ENCODE data around the gene AGL.

The AGL gene

DNA sequence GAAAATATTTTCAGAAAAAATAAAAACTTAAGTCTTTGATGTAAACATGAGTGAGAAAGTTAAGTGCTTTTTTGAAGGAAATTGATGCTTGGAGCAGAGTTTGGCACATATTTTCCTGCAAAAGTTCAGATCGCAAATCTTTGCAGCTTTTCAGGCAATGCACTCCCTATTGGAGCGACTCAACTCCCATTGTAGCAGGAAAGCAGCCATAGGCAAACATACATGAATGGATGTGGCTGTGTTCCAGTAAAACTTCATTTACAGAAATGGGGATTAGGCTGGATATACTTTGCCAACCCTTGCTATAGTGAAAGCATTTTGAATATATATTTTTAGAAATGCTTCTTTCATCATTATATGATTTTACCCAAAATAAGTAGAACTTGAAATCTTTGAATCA, 8.1 kb downstream of the AGL start:
- H3K36me3 ChIP-seq (replicated peaks): no peaks in the 10 kb centered on the region
- no peaks in the 10 kb centered on the region for H3K27me3 ChIP-seq (replicated peaks)
- no peak overlapping the region for H3K4me3 ChIP-seq (ENCODE audit: low read depth, low read length)
- no peak overlapping the region for H3K27ac ChIP-seq
- DNase-seq: no peak
- in situ Hi-C loops (cut with HindIII; ENCODE audit: low pct_ligation_motif_present, low sequenced_read_pairs): no loop called here
- TF ChIP-seq, protein P1, sequence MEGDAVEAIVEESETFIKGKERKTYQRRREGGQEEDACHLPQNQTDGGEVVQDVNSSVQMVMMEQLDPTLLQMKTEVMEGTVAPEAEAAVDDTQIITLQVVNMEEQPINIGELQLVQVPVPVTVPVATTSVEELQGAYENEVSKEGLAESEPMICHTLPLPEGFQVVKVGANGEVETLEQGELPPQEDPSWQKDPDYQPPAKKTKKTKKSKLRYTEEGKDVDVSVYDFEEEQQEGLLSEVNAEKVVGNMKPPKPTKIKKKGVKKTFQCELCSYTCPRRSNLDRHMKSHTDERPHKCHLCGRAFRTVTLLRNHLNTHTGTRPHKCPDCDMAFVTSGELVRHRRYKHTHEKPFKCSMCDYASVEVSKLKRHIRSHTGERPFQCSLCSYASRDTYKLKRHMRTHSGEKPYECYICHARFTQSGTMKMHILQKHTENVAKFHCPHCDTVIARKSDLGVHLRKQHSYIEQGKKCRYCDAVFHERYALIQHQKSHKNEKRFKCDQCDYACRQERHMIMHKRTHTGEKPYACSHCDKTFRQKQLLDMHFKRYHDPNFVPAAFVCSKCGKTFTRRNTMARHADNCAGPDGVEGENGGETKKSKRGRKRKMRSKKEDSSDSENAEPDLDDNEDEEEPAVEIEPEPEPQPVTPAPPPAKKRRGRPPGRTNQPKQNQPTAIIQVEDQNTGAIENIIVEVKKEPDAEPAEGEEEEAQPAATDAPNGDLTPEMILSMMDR (IDR thresholded peaks at IDR 0.05; ENCODE audit: low read depth, low read length, missing control alignments): no peak

GRCh38 chr1:99858881-99859280, 8.7 kb downstream of the AGL start:
- no peak overlapping the region for H3K4me3 ChIP-seq (ENCODE audit: low read depth, low read length)
- DNase-seq: no peak
- TF ChIP-seq, protein P1 (IDR thresholded peaks at IDR 0.05; ENCODE audit: low read depth, low read length, missing control alignments): no peak
- no peaks in the 10 kb centered on the region for H3K27me3 ChIP-seq (replicated peaks)
- no peak overlapping the region for H3K27ac ChIP-seq
- in situ Hi-C loops (cut with HindIII; ENCODE audit: low pct_ligation_motif_present, low sequenced_read_pairs): no loop called here
- no peaks in the 10 kb centered on the region for H3K36me3 ChIP-seq (replicated peaks)

DNA sequence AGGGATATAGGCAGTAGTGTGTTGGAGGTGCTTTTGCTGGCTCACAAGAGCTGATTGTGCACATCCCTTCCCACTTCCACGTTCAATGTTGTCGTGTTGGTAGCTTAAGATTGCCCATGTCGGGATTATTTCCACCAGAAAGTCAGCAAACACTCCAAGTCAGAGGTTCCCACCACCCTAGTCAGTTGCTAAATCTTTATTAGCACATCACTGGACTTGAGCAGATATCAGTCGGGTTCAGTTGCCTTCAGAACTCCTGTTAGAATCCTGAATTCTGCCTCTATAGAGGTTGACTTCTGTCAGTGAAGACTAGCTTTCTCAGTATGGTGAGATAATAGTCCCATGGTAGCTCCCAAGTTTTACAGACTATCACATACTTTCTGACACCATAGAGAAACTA, 10.5 kb downstream of the AGL start:
- TF ChIP-seq, protein P1 (IDR thresholded peaks at IDR 0.05; ENCODE audit: low read depth, low read length, missing control alignments): no peak
- H3K27me3 ChIP-seq (replicated peaks): no peaks in the 10 kb centered on the region
- in situ Hi-C loops (cut with HindIII; ENCODE audit: low pct_ligation_motif_present, low sequenced_read_pairs): no loop called here
- H3K27ac ChIP-seq: no peak overlapping the region
- no peaks in the 10 kb centered on the region for H3K36me3 ChIP-seq (replicated peaks)
- H3K4me3 ChIP-seq (ENCODE audit: low read depth, low read length): no peak overlapping the region
- DNase-seq: no peak

DNA sequence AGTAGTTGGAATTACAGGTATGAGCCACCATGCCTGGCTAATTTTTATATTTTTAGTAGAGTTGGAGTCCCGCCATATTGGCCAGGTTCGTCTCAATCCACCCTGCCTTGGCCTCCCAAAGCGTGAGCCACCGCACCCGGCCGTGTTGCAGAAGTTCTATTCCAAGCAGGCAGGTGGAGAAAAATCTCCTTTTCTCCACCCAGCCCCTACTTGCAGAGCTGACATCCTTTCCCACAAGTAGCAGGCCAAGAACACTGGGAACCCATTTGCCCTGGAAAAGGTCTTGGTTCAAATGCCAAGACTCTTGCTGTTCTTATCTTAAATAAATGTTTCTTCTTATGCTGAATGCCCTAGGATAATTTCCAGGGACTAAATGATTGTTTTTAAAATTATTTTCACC, 17.5 kb downstream of the AGL start:
- H3K27ac ChIP-seq: no peak overlapping the region
- H3K27me3 ChIP-seq (replicated peaks): no peaks in the 10 kb centered on the region
- TF ChIP-seq, protein P1 (IDR thresholded peaks at IDR 0.05; ENCODE audit: low read depth, low read length, missing control alignments): no peak
- no peak for DNase-seq
- no peaks in the 10 kb centered on the region for H3K36me3 ChIP-seq (replicated peaks)
- H3K4me3 ChIP-seq (ENCODE audit: low read depth, low read length): no peak overlapping the region
- in situ Hi-C loops (cut with HindIII; ENCODE audit: low pct_ligation_motif_present, low sequenced_read_pairs): no loop called here

DNA sequence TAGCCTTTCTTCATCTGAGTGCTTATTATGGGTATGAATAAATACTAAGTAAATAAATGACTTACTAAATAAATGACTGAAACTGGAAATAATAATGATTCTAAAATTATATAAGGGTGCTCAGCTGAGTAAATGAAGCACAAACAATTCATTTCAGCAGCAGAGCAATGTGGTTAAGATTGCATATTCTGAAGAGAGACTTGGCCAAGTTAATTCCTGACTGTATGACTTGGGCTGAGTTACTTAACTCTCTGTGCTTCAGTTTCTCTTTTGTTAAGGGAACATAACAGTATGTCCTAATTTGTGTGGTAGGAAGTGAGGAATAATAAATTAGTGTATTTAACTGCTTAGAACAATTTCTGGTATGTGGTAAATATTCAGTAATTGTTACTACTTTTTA, 19.1 kb downstream of the AGL start:
- DNase-seq: no peak

DNA sequence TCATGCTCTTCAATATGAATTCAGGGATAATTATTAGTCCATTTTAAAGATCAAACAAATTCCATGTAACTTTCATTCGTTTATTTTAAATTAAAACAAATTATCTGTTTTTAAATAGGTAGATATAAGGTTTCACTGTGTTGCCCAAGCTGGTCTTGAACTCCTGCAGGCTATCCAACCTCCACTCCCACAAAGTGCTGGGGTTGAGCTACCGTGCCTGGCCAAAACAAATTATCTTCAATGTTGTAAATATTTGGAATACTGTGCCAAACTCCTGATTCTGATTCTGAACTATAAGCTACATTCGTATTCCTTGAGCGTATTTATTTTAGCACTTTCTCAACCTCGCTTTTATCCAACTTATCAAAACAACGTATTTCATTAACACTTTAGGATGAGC, 19.6 kb downstream of the AGL start:
- in situ Hi-C loops (cut with HindIII; ENCODE audit: low pct_ligation_motif_present, low sequenced_read_pairs): no loop called here

More for the DNA sequence above, 19.1 kb downstream of the AGL start:
- Histone ChIP-seq H3K27me3 (replicated peaks) (no peaks in the 10 kb centered on the region), H3K4me3 (ENCODE audit: low read depth, low read length) (no peak overlapping the region), H3K36me3 (replicated peaks) (no peaks in the 10 kb centered on the region), H3K27ac (no peak overlapping the region)
- in situ Hi-C loops (cut with HindIII; ENCODE audit: low pct_ligation_motif_present, low sequenced_read_pairs): no loop called here
- TF ChIP-seq, protein P1 (IDR thresholded peaks at IDR 0.05; ENCODE audit: low read depth, low read length, missing control alignments): no peak

More for the DNA sequence above, 19.6 kb downstream of the AGL start:
- Histone ChIP-seq H3K27ac (no peak overlapping the region), H3K4me3 (ENCODE audit: low read depth, low read length) (no peak overlapping the region), H3K36me3 (replicated peaks) (no peaks in the 10 kb centered on the region), H3K27me3 (replicated peaks) (no peaks in the 10 kb centered on the region)
- no peak for DNase-seq
- TF ChIP-seq, protein P1 (IDR thresholded peaks at IDR 0.05; ENCODE audit: low read depth, low read length, missing control alignments): no peak

Measured in brain microvascular endothelial cell (primary cell).